T47D (cell line): ENCODE measurements around the gene CCL5.
"Not testable (repeated sequence)": the region's sequence is repeated elsewhere in the genome, so short reads cannot be mapped to it uniquely, and the experiment has no call there.

Source experiments
- DNase-seq, 2 experiments: peaks; one replicate each; pipeline versions ENCODE4 v3.0.0 to v3.0.0-alpha.2; 2011 to 2012; ENCODE audit warnings: low read depth in 1 of 2, low spot score in 1 of 2
- JUND ChIP-seq: IDR thresholded peaks from 2 replicates; pipeline ENCODE4 v1.6.1; 2012; ENCODE audit warnings: low read depth
- in situ Hi-C: cut with HindIII; loops from 2 replicates; pipeline ENCODE4 v1.10.0; 2016; ENCODE audit warnings: low sequenced_read_pairs, low pct_unique_long_range_greater_than_20kb

Gene CCL5

DNA sequence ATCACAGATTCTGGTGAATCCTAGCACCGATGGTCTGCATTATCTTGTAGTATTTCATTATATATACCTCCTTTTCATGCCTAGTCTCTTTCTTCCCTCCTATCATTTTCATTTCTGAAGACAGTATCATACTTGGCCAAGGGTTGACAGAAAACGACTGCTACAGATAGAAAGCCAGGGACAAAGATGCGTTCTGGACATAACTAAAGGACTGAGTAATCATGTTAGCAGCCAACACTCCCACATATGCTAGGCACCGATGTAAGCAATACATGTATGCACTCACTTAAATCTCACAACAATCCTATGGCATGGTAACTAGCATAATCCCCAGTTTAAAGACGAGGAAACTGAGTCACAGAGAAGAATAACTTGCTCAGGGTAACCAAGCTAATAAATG is 27.5 kb upstream of the CCL5 start:
- no peak for DNase-seq
- in situ Hi-C loops, result no loop called here
- TF ChIP-seq JUND, result no peak

DNA sequence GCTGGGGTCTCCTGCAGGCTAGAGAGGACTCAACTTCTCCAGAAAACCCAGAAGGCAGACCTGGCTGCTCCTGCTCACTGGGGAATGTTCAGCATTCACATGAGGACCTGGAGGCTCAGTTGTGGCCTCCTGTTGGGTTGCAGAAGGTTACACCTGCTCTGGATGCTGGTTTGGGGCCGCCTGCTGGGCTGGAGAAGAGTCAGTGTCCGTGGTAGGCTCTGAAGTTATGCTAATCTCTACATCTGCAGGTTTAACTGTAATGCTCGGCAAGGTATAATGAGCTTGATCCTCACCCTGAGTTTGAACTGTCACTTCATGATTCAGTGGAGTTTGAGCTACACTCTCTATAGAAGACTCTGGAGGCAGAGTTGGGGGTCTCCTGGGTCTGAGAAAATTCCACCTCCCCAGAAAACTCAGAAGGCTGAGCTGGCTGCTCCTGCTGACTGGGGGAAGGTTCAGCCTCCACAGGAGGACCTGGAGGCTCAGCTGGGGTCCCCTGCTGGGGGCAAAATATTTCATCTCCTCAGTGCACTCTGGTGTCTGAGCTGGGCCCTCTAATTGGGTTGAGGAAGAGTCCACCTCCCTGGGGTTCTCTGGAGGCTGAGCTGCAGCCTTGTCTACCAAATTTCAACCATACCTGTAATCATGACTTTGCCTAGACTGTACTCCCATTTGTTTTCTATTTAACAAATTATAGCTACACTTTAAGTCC is 26.9 kb upstream of the CCL5 start:
- in situ Hi-C loops, result no loop called here
- no peak for DNase-seq
- no peak for TF ChIP-seq JUND

GRCh38 chr17:35906191-35906925 is 26.2 kb upstream of the CCL5 start:
- no peak for DNase-seq
- in situ Hi-C loops, result no loop called here
- no peak for TF ChIP-seq JUND

DNA sequence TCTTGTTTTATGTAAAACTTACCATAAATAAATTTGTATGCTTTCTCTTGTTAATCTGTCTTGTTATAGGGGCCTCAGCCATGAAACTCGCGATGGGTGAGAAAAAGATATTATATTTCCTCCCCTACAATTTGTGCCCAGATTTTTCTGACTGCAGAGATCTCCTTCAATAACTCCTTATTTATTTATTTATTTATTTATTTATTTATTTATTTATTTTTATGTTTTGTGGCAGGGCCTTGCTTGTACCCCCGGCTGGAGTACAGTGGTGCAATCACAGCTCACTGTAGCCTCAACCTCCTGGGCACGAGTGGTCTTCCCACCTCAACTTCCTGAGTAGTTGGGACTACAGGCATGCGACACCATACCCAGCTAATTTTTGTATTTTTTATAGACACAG is 23.3 kb upstream of the CCL5 start:
- in situ Hi-C loops, result no loop called here
- TF ChIP-seq JUND, result no peak
- DNase-seq, result no peak

DNA sequence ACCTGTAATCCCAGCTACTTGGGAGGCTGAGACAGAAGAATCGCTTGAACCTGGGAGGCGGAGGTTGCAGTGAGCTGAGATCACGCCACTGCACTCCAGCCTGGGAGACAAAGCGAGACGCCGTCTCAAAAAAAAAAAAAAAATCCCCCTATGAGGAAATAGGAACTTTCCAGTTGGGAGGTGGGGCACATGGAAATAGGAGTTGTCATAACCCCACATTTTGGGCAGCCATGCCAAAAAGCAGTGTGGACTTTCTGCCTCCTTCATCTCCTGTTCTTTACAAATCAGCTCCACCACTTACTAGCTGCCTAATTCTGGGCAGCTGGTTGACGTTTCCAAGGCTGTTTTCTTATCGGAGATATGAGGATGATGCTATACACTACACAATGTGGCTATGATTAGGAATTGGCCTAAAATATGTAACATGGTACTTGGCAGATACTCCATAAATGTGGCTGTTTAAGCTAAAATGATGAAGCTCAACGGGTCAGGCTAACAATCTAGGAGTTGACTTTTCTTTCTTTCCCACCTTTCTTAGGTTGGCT is 21.5 kb upstream of the CCL5 start:
- no peak for DNase-seq
- no peak for TF ChIP-seq JUND
- in situ Hi-C loops, result no loop called here

GRCh38 chr17:35900708-35901480 is 20.7 kb upstream of the CCL5 start:
- DNase-seq, result no peak
- in situ Hi-C loops, result no loop called here
- no peak for TF ChIP-seq JUND

DNA sequence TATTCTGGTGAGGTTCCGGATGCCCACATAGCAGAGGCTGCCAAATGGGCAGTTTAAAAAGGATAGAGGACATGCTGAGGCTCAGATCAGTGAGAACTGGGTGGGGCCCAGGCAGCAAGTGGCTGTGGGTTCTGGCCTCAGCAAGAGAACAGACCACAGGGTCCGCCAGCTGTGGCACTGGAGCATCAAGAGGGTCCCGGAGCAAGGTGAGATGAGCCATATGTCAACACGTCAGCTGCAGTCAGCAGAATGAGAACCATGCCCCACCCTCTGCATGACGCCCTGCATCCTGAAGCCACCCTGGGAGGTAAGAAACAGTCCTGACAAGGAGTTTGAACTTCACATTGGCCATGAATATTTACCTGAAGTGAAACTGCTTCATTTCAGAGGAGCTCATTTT is 20.1 kb upstream of the CCL5 start:
- in situ Hi-C loops, result no loop called here
- DNase-seq, result no peak
- TF ChIP-seq JUND, result no peak

DNA sequence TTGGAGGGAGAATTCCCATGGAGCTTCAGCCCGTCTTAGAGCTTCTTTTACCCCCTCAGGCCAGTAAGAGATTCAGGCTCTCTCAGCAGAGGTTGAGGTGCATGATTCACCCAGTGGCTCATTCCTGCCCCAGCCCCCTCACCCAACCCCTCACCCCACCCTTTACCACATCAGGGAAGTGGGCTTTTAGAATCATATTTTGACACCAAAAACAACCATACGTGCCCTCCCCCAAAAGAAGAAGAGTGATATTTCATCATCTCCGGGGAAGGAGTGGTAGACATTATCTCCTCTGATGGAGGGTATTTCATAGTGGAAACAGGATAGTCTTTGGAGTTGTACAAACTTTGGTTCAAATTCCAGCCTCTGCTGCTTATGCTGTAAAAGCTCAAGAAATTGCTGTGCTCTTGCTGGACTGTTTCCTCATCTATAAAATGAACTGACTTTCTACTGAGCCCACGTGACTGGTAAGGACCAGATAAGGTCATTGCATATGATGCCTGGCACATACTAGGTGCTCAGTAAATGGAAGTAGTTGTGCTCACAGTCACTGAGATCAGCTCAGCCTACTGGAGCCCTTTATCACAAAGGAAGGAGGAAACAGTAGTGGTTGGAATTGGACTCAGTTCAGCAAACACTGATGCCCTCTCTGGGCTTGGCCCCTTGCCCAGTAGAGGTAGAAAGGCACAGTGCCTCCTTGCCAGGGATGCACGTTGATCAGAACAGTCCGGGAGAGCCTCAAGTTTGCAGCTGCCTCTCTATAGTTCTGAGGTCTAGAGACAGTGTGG is 18.3 kb upstream of the CCL5 start:
- no peak for DNase-seq

DNA sequence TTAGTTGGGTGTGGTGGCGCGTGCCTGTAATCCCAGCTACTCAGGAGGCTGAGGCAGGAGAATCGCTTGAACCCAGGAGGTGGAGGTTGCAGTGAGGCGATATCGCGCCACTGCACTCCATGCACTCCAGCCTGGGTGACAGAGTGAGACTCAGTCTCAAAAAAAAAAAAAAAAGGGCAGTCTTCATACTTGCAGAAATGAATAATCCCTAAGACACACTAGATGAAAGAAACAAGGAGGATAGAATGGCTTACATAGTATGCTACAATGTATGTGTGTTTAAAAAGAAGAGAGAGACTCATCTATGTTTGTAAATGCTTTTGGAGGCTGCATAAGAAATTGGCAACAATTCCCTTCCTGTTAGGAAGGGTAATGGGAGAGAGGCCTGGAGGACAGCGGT is 17.6 kb upstream of the CCL5 start:
- DNase-seq, in situ Hi-C loops: not testable (repeated sequence)

More for the DNA sequence above, 18.3 kb upstream of the CCL5 start:
- no peak for TF ChIP-seq JUND
- in situ Hi-C loops, result no loop called here

DNA sequence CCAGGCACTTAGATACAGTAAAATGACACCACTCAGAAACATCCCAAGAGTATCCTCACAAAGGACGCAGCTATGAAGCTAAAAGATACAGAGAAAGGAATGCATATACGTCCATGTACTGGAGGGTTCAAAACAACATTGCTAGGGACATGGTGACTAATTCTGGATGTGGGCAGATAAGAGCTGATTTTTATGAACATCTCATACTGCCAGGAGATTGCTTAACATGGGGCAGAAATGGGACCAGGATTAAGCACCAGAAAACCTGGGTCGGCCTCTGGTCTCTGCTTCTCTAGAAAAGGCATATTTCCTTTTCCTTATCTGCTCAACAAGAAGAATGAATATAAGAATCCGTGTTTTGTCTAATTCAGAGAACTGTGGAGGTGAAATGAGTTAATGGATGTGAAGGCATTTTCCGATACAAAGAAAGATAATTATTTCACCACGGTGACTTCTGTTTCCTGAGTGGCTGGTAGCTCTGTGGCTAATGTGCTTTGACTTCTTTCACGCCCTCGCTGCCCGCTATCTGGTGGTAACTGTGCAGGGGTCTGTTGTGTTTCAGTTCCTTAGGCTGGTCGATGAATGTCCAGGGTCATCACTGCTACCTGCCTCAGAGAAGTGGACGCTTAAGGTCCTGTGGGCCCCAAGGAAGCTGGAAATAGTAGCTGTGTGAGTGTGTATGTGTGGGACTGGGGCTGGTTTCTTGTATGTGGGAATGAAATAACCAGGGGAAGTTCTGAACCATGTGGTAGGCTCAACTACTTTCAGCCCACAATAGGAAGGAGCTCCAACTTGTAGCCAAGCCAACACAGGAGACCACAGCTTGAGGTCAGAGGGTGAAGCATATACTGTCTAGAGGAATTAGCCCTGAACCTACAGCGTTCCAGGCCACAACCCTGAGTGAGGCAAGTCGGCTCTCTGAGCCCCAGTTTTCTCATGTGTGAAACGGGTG is 15.8 kb upstream of the CCL5 start:
- DNase-seq, result no peak
- in situ Hi-C loops, result no loop called here
- no peak for TF ChIP-seq JUND

DNA sequence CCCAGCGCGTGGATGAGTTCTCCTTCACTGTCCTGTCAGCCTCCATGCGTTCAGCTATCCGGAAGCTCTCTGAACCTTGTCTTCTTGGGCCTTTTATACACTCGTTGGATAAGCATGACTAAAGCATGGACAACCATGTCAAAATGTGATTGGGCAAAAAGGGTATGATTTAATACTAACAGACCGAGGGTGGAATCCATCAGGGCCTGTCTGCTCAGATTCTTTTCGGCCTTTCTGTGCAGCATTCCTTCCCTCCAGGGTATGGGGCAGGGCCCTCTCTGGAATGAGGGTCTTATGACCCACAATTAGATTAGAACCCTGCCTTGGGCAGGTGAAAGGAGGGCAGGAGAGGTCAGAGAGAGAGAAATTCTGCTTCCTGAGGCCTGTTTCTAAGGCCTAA is 14.0 kb upstream of the CCL5 start:
- in situ Hi-C loops, result no loop called here
- DNase-seq, result no peak
- TF ChIP-seq JUND, result no peak
